H9 (cell line): ENCODE data around the gene HOXD11. TPM values are rescaled to one million over a fixed set of nuclear protein-coding genes. Genes with fewer than 3 reads are reported as not detected.

ENCODE experiments used
- DNase-seq: peaks from one replicate; pipeline ENCODE4 v3.0.0-alpha.2; 2017
- H2AFZ ChIP-seq: one replicate; pipeline ENCODE4 v1.6.1; 2013; ENCODE audit warnings: mild to moderate bottlenecking, low read length, control low read depth, moderate library complexity
- H2AK5ac ChIP-seq: 2 replicates; pipeline ENCODE4 v1.6.1; 2013; ENCODE audit warnings: low read length, control low read depth, mixed read lengths; ENCODE audit not compliant: insufficient read length
- H2BK120ac ChIP-seq: one replicate; pipeline ENCODE4 v1.6.1; 2013; ENCODE audit warnings: low read depth, mild to moderate bottlenecking, low read length, control low read depth, inconsistent platforms; ENCODE audit not compliant: poor library complexity, severe bottlenecking
- H2BK12ac ChIP-seq: 2 replicates; pipeline ENCODE4 v1.6.1; 2013; ENCODE audit warnings: low read length, control low read depth, mixed read lengths, low read depth; ENCODE audit not compliant: insufficient read length
- H2BK15ac ChIP-seq: 2 replicates; pipeline ENCODE4 v1.6.1; 2013; ENCODE audit warnings: low read depth, low read length, control low read depth
- H2BK20ac ChIP-seq: one replicate; pipeline ENCODE4 v1.6.1; 2013; ENCODE audit warnings: low read depth, mild to moderate bottlenecking, low read length, control low read depth, inconsistent platforms; ENCODE audit not compliant: poor library complexity, severe bottlenecking
- H2BK5ac ChIP-seq: 2 replicates; pipeline ENCODE4 v1.6.1; 2013; ENCODE audit warnings: low read length, control low read depth, mixed read lengths; ENCODE audit not compliant: insufficient read length
- H3K14ac ChIP-seq: 2 replicates; pipeline ENCODE4 v1.6.1; 2013; ENCODE audit warnings: low read length, control low read depth; ENCODE audit not compliant: insufficient read depth
- H3K18ac ChIP-seq: 2 replicates; pipeline ENCODE4 v1.6.1; 2013; ENCODE audit warnings: low read depth, mild to moderate bottlenecking, mixed read lengths, low read length, control low read depth; ENCODE audit not compliant: insufficient read length
- H3K23ac ChIP-seq: 2 replicates; pipeline ENCODE4 v1.6.1; 2013; ENCODE audit warnings: low read length, control low read depth, mixed read lengths, low read depth; ENCODE audit not compliant: insufficient read length
- H3K23me2 ChIP-seq: 2 replicates; pipeline ENCODE4 v1.6.1; 2013; ENCODE audit warnings: low read depth, mild to moderate bottlenecking, mixed read lengths, low read length, control low read depth; ENCODE audit not compliant: insufficient read length, poor library complexity, severe bottlenecking
- H3K27ac ChIP-seq: 2 replicates; pipeline ENCODE4 v1.5.1; 2013; ENCODE audit warnings: low read length, control low read depth, mixed read lengths, low read depth; ENCODE audit not compliant: insufficient read length
- H3K27me3 ChIP-seq: 2 replicates; pipeline ENCODE4 v1.6.1; 2013; ENCODE audit warnings: low read length, control low read depth, inconsistent platforms; ENCODE audit not compliant: insufficient read depth
- H3K4ac ChIP-seq: 2 replicates; pipeline ENCODE4 v1.6.1; 2013; ENCODE audit warnings: low read depth, mild to moderate bottlenecking, control low read depth, inconsistent platforms, low read length, moderate library complexity
- H3K4me1 ChIP-seq: 2 replicates; pipeline ENCODE4 v1.6.1; 2013; ENCODE audit warnings: low read length, control low read depth, inconsistent platforms; ENCODE audit not compliant: insufficient read depth
- H3K4me2 ChIP-seq: 2 replicates; pipeline ENCODE4 v1.6.1; 2013; ENCODE audit warnings: low read length, control low read depth, mixed read lengths; ENCODE audit not compliant: insufficient read length, insufficient read depth
- H3K56ac ChIP-seq: 2 replicates; pipeline ENCODE4 v1.6.1; 2013; ENCODE audit warnings: low read depth, mild to moderate bottlenecking, mixed read lengths, low read length, control low read depth; ENCODE audit not compliant: insufficient read length
- H3K79me1 ChIP-seq: 2 replicates; pipeline ENCODE4 v1.6.1; 2013; ENCODE audit warnings: low read depth, mild to moderate bottlenecking, moderate library complexity, low read length, control low read depth, inconsistent platforms; ENCODE audit not compliant: insufficient read depth, poor library complexity, severe bottlenecking
- H3K79me2 ChIP-seq: 2 replicates; pipeline ENCODE4 v1.6.1; 2013; ENCODE audit warnings: low read length, control low read depth, inconsistent platforms; ENCODE audit not compliant: insufficient read depth
- H3K9ac ChIP-seq: 2 replicates; pipeline ENCODE4 v1.6.1; 2013; ENCODE audit warnings: low read length, control low read depth, mixed read lengths; ENCODE audit not compliant: insufficient read length; ENCODE audit errors: extremely low read depth
- H3K9me3 ChIP-seq: one replicate; pipeline ENCODE4 v1.6.1; 2013; ENCODE audit warnings: low read depth, low read length, inconsistent platforms; ENCODE audit not compliant: control insufficient read depth
- H3T11ph ChIP-seq: one replicate; pipeline ENCODE4 v1.6.1; 2013; ENCODE audit warnings: mild to moderate bottlenecking, low read length, control low read depth, inconsistent platforms
- H4K20me1 ChIP-seq: one replicate; pipeline ENCODE4 v1.6.1; 2013; ENCODE audit not compliant: control insufficient read depth, insufficient read length, insufficient read depth
- H4K5ac ChIP-seq: 2 replicates; pipeline ENCODE4 v1.6.1; 2013; ENCODE audit warnings: low read depth, mild to moderate bottlenecking, mixed read lengths, low read length, control low read depth; ENCODE audit not compliant: insufficient read length
- H4K8ac ChIP-seq: replicated peaks from 2 replicates; pipeline ENCODE4 v1.6.1; 2013; ENCODE audit warnings: low read length, control low read depth, mixed read lengths, low read depth; ENCODE audit not compliant: insufficient read length
- H4K91ac ChIP-seq: 2 replicates; pipeline ENCODE4 v1.6.1; 2013; ENCODE audit warnings: low read depth, mild to moderate bottlenecking, moderate library complexity, mixed read lengths, low read length, control low read depth; ENCODE audit not compliant: insufficient read length
- H3K27ac Mint-ChIP-seq, 3 experiments: 2 replicates in 2 of 3; 3 replicates in 1 of 3; pipeline ENCODE4 v1.8.0; 2020 to 2021; ENCODE audit warnings: mixed read lengths in 3 of 3, mild to moderate bottlenecking in 1 of 3, moderate library complexity in 1 of 3
- H3K27me3 Mint-ChIP-seq: 2 replicates; pipeline ENCODE4 v1.8.0; 2021; ENCODE audit warnings: low read depth, mild to moderate bottlenecking, moderate library complexity, mixed read lengths
- H3K36me3 Mint-ChIP-seq, 3 experiments: 2 replicates in 2 of 3; 3 replicates in 1 of 3; pipeline ENCODE4 v1.8.0; 2020 to 2021; ENCODE audit warnings: low read depth in 3 of 3, mixed read lengths in 3 of 3; ENCODE audit not compliant: insufficient read depth in 1 of 3
- H3K4me1 Mint-ChIP-seq, 2 experiments: 2 replicates each; pipeline ENCODE4 v1.8.0; 2020; ENCODE audit warnings: mixed read lengths in 2 of 2
- H3K4me3 Mint-ChIP-seq, 2 experiments: 2 replicates in 1 of 2; 3 replicates in 1 of 2; pipeline ENCODE4 v1.8.0; 2020 to 2021; ENCODE audit warnings: mild to moderate bottlenecking in 2 of 2, mixed read lengths in 2 of 2, moderate library complexity in 1 of 2
- H3K9me3 Mint-ChIP-seq, 2 experiments: 2 replicates in 1 of 2; 3 replicates in 1 of 2; pipeline ENCODE4 v1.8.0; 2020; ENCODE audit warnings: mild to moderate bottlenecking in 2 of 2, mixed read lengths in 2 of 2, moderate library complexity in 1 of 2
- CTCF ChIP-seq: fragments of 200-600 bp; sonication (generic); conservative IDR thresholded peaks from 3 replicates; pipeline ENCODE4 v1.8.0; 2021; ENCODE audit warnings: antibody characterized with exemption, mild to moderate bottlenecking
- WGBS: extraction: QIAGEN DNeasy Blood & Tissue Kit; methylation state at CpG from one replicate; pipeline ENCODE4 v1.1.7; 2013; ENCODE audit warnings: missing lambda C conversion rate, low lambda C conversion rate, mixed read lengths; ENCODE audit not compliant: insufficient read length; ENCODE audit errors: extremely low coverage; 5-methylcytosine and 5-hydroxymethylcytosine counted together
- total RNA-seq: library from RNA; stranded (reverse); gene quantifications from 2 replicates; pipeline ENCODE4 v1.2.1, GENCODE V29; 2021

Gene HOXD11
- total RNA-seq, 1 experiment from 2014 or later, result not detected

- no peak overlapping the region for H2BK120ac ChIP-seq
- no peak overlapping the region for H2BK20ac ChIP-seq
- H2AFZ ChIP-seq, result no peak overlapping the region
- H4K91ac ChIP-seq, result no peak overlapping the region
- no peak overlapping the region for H2BK12ac ChIP-seq
- H4K20me1 ChIP-seq, result no peaks in the 10 kb centered on the region
- WGBS, result no CpG with 5 or more reads among the region's 26 CpGs
- no peak overlapping the region for H3K4me2 ChIP-seq
- H3K27ac ChIP-seq, result no peak overlapping the region
- H3K14ac ChIP-seq, result no peak overlapping the region
- no peaks in the 10 kb centered on the region for H3K79me1 ChIP-seq
- no peak overlapping the region for H2BK5ac ChIP-seq
- 0 out of 5 replicates have a peak overlapping the region, but pooled peaks of 1 of the 2 experiments have one; percentile 6 for H3K4me3 Mint-ChIP-seq
- TF ChIP-seq CTCF, result no peak
- no peaks in the 10 kb centered on the region for H3K9me3 ChIP-seq
- peaks cover 0 to 18% of the 10 kb centered on the region in 2 experiments for H3K9me3 Mint-ChIP-seq
- no peak overlapping the region for H3K18ac ChIP-seq
- H3T11ph ChIP-seq, result no peak overlapping the region
- no peak overlapping the region for H4K8ac ChIP-seq
- peak; percentile 23 for DNase-seq
- H3K27me3 Mint-ChIP-seq, result peaks cover 96% of the 10 kb centered on the region
- H3K23me2 ChIP-seq, result no peaks in the 10 kb centered on the region
- H3K4me1 ChIP-seq, result no peaks in the 10 kb centered on the region
- H3K4me1 Mint-ChIP-seq, result peaks cover 11 to 39% of the 10 kb centered on the region in 2 experiments
- no peak overlapping the region for H2AK5ac ChIP-seq
- H3K9ac ChIP-seq, result no peak overlapping the region
- H2BK15ac ChIP-seq, result no peak overlapping the region
- no peak overlapping the region for H3K27ac Mint-ChIP-seq
- peaks cover 93% of the 10 kb centered on the region for H3K27me3 ChIP-seq
- no peak overlapping the region for H4K5ac ChIP-seq
- H3K79me2 ChIP-seq, result no peaks in the 10 kb centered on the region
- H3K4ac ChIP-seq, result no peak overlapping the region
- H3K23ac ChIP-seq, result no peak overlapping the region
- no peak overlapping the region for H3K56ac ChIP-seq
- H3K36me3 Mint-ChIP-seq, result no peaks in the 10 kb centered on the region; a peak in 2 of 7 replicates
Observed at GRCh38 chr2:176109192-176109901, 2.3 kb downstream of the HOXD11 start.
